Measurements from ENCODE around the gene AFDN. TPM values are rescaled to one million over a fixed set of nuclear protein-coding genes. Genes with fewer than 3 reads are reported as not detected.

The AFDN gene
- total RNA-seq, 2 experiments from 2014 or later: 12.5 to 13.9 TPM

- no peaks in the 10 kb centered on the region for H3K9me3 Mint-ChIP-seq
- H3K4me3 Mint-ChIP-seq: no peak overlapping the region
- CTCF ChIA-PET: no interaction called here
- no peak overlapping the region for H3K27ac Mint-ChIP-seq
- DNase-seq: no peak
- H3K27me3 Mint-ChIP-seq (ENCODE audit: low read depth): peaks cover 2% of the 10 kb centered on the region
- intact Hi-C loops (cut with micrococcal nuclease): no loop called here
- H3K4me1 Mint-ChIP-seq (ENCODE audit: low read depth): no peaks in the 10 kb centered on the region
- H3K36me3 Mint-ChIP-seq (ENCODE audit: low read depth): no peaks in the 10 kb centered on the region
Measured at GRCh38 chr6:167981916-167982462, 155.3 kb downstream of the AFDN start.

- CTCF ChIA-PET: no interaction called here
Measured at GRCh38 chr6:167984144-167984719, 157.5 kb downstream of the AFDN start.

DNA sequence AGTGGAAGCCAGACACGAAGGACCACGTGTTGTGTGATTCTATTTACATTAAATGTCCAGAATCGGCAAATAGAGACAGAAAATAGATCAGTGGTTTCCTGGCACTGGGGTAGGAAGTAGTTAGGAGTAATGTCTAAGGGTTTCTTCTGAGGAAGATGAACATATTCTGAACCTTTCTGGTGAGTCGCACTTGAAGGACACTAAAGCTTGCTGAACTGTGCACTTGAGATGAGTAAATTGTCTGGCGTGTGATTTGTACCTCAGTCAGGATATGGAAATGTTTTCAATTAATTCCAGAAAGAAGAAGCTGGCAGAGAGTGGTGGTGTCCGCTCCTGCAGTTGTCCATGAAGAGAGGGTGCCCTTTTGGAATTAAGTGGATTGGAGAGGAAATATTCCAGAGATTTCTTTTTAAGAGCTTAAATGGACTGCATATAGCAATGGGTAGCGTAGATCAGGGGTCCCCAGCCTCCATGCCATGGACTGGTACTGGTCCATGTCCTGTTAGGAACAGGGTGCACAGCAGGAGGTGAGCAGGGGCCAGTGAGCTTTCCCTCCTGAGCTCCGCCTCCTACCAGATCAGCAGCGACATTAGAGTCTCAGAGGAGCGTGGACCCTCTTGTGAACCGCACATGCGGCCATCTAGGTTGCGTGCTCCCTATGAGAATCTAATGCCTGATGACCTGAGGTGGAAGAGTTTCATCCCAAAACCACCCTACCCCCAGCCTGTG lies 158.3 kb downstream of the AFDN start:
- H3K9me3 Mint-ChIP-seq: no peaks in the 10 kb centered on the region
- intact Hi-C loops (cut with micrococcal nuclease): no loop called here
- no peak overlapping the region for H3K4me3 Mint-ChIP-seq
- CTCF ChIA-PET: no interaction called here
- no peak for DNase-seq
- no peak overlapping the region for H3K27ac Mint-ChIP-seq
- no peaks in the 10 kb centered on the region for H3K4me1 Mint-ChIP-seq (ENCODE audit: low read depth)
- H3K36me3 Mint-ChIP-seq (ENCODE audit: low read depth): no peaks in the 10 kb centered on the region
- no peaks in the 10 kb centered on the region for H3K27me3 Mint-ChIP-seq (ENCODE audit: low read depth)

More at GRCh38 chr6:167984144-167984719, 157.5 kb downstream of the AFDN start:
- Mint-ChIP-seq H3K9me3 (no peaks in the 10 kb centered on the region), H3K27ac (no peak overlapping the region), H3K36me3 (ENCODE audit: low read depth) (no peaks in the 10 kb centered on the region), H3K4me1 (ENCODE audit: low read depth) (no peaks in the 10 kb centered on the region), H3K27me3 (ENCODE audit: low read depth) (no peaks in the 10 kb centered on the region), H3K4me3 (no peak overlapping the region)
- no peak for DNase-seq
- intact Hi-C loops (cut with micrococcal nuclease): no loop called here

DNA sequence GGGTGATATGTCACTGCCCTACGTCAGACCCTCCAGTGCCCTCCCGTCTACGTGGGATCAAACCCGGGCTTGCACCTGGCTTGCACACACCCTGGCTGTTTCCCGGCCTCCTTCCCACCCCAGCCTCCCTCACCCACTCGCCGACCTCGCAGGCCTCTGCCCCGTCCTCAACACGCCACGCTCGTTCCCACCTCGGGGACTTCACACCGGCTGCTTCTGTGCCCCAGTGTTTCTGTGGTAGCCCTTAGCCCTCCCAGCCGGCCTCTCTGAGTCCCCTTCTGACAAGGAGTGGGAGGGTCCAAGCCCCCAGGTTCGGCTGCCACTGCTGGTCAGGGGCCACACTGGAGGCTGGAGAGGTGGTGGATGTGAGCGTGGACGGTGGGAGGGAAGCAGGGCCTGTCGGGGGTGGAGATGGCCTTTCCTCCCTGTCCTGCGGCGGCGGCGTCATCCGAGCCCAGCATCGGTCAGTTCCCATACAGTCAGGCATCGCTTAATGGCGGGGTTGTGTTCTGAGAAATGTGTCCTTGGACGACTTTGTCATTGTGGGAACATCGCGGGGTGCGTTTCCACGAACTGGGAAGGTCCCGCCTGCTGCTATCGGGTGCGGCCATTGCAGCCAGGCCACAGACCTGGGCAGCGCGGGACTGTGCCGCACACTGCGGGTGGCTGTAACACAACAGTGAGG lies 159.3 kb downstream of the AFDN start:
- intact Hi-C loops (cut with micrococcal nuclease): no loop called here
- H3K9me3 Mint-ChIP-seq: no peaks in the 10 kb centered on the region
- no peaks in the 10 kb centered on the region for H3K27me3 Mint-ChIP-seq (ENCODE audit: low read depth)
- CTCF ChIA-PET: no interaction called here
- no peak for DNase-seq
- no peaks in the 10 kb centered on the region for H3K36me3 Mint-ChIP-seq (ENCODE audit: low read depth)
- no peak overlapping the region for H3K4me3 Mint-ChIP-seq
- no peak overlapping the region for H3K27ac Mint-ChIP-seq
- no peaks in the 10 kb centered on the region for H3K4me1 Mint-ChIP-seq (ENCODE audit: low read depth)

- Mint-ChIP-seq H3K36me3 (ENCODE audit: low read depth) (no peaks in the 10 kb centered on the region), H3K27me3 (ENCODE audit: low read depth) (no peaks in the 10 kb centered on the region), H3K9me3 (no peaks in the 10 kb centered on the region), H3K4me3 (no peak overlapping the region), H3K4me1 (ENCODE audit: low read depth) (no peaks in the 10 kb centered on the region), H3K27ac (no peak overlapping the region)
- CTCF ChIA-PET: no interaction called here
- DNase-seq: no peak
- intact Hi-C loops (cut with micrococcal nuclease): no loop called here
Measured at GRCh38 chr6:167987396-167988153, 160.9 kb downstream of the AFDN start.

- intact Hi-C loops (cut with micrococcal nuclease): no loop called here
- no peaks in the 10 kb centered on the region for H3K36me3 Mint-ChIP-seq (ENCODE audit: low read depth)
- H3K4me1 Mint-ChIP-seq (ENCODE audit: low read depth): no peaks in the 10 kb centered on the region
- no peak overlapping the region for H3K27ac Mint-ChIP-seq
- H3K9me3 Mint-ChIP-seq: no peaks in the 10 kb centered on the region
- no peak for DNase-seq
- H3K4me3 Mint-ChIP-seq: no peak overlapping the region
- peaks cover 2% of the 10 kb centered on the region for H3K27me3 Mint-ChIP-seq (ENCODE audit: low read depth)
- CTCF ChIA-PET: no interaction called here
Measured at GRCh38 chr6:167988154-167988495, 161.4 kb downstream of the AFDN start.

- intact Hi-C loops (cut with micrococcal nuclease): no loop called here
- no peak for DNase-seq
- no peak overlapping the region for H3K4me3 Mint-ChIP-seq
- no peaks in the 10 kb centered on the region for H3K4me1 Mint-ChIP-seq (ENCODE audit: low read depth)
- H3K27ac Mint-ChIP-seq: no peak overlapping the region
- peaks cover 6% of the 10 kb centered on the region for H3K27me3 Mint-ChIP-seq (ENCODE audit: low read depth)
- H3K36me3 Mint-ChIP-seq (ENCODE audit: low read depth): no peaks in the 10 kb centered on the region
- CTCF ChIA-PET: no interaction called here
- no peaks in the 10 kb centered on the region for H3K9me3 Mint-ChIP-seq
Measured at GRCh38 chr6:167988945-167989841, 162.5 kb downstream of the AFDN start.

GRCh38 chr6:167990016-167990945 lies 163.6 kb downstream of the AFDN start:
- no peaks in the 10 kb centered on the region for H3K36me3 Mint-ChIP-seq (ENCODE audit: low read depth)
- no peaks in the 10 kb centered on the region for H3K4me1 Mint-ChIP-seq (ENCODE audit: low read depth)
- no peak for DNase-seq
- H3K9me3 Mint-ChIP-seq: no peaks in the 10 kb centered on the region
- H3K27ac Mint-ChIP-seq: no peak overlapping the region
- H3K27me3 Mint-ChIP-seq (ENCODE audit: low read depth): peaks cover 11% of the 10 kb centered on the region
- H3K4me3 Mint-ChIP-seq: no peak overlapping the region
- CTCF ChIA-PET: no interaction called here
- intact Hi-C loops (cut with micrococcal nuclease): no loop called here

DNA sequence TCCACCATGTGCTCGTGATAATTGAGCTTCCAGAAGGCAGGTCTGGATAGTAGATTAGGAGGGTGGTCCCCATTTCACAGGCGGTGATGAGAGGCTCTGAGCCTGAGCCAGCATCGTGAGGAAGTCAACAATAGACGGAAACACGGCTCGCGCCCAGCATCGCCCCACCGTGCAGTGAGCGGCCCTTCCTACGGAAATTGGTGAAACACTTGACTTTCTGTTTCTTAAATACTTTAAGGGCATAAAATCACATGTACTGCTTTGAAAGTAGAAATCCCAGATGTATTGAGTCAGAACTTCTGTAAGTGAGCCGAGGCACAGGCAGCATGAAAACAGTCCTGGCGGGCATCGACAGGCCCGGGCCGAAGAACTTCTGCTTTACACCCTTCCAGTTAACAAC lies 166.5 kb downstream of the AFDN start:
- no peak overlapping the region for H3K4me3 Mint-ChIP-seq
- no peak for DNase-seq
- no peaks in the 10 kb centered on the region for H3K36me3 Mint-ChIP-seq (ENCODE audit: low read depth)
- intact Hi-C loops (cut with micrococcal nuclease): no loop called here
- no peaks in the 10 kb centered on the region for H3K9me3 Mint-ChIP-seq
- H3K27me3 Mint-ChIP-seq (ENCODE audit: low read depth): peaks cover 16% of the 10 kb centered on the region
- H3K4me1 Mint-ChIP-seq (ENCODE audit: low read depth): peaks cover 2% of the 10 kb centered on the region
- CTCF ChIA-PET: no interaction called here
- H3K27ac Mint-ChIP-seq: no peak overlapping the region

DNA sequence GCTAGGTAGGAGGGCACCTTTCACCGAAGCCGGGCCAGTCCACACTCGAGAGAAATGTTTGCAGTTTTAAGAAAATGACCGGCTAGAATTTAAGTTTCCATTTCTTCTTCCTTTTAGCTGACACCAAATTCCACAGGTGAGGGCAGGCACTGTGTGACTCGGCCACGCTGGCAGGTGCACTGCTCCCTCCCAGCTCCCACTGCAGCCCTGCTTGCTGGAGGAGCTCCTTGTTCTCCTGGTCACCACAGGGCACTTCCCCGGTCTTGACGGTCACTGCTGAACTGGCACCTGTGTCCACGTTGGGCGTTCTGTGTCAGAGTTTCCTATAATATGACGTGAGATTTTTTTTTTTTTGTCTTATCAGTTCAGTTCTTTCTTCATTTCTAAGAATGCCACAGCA lies 167.1 kb downstream of the AFDN start:
- CTCF ChIA-PET: no interaction called here
- Mint-ChIP-seq H3K9me3 (no peaks in the 10 kb centered on the region), H3K27me3 (ENCODE audit: low read depth) (peaks cover 16% of the 10 kb centered on the region), H3K27ac (no peak overlapping the region), H3K36me3 (ENCODE audit: low read depth) (no peaks in the 10 kb centered on the region), H3K4me3 (no peak overlapping the region), H3K4me1 (ENCODE audit: low read depth) (peaks cover 2% of the 10 kb centered on the region)
- DNase-seq: no peak
- intact Hi-C loops (cut with micrococcal nuclease): no loop called here

DNA sequence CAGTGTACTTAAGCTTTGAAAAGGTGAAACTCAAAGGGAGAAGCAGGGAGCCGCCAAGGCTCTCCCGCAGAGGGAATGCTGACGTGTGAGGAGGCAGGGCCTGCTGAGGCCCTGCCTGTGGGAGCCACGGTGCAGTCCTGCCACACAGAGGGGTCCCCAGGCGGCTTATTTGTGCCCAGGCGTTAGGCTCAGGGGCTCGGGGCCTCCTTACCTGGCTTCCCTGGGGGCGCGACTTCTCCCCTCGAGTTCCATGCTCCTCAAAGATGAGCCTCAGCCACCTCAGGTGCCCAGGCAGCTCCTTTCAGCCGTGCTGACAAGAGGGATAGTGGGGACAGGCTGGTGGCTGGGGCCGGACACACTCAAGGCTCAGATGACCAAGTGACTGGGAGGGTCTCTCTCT lies 168.6 kb downstream of the AFDN start:
- no peak for DNase-seq
- H3K27ac Mint-ChIP-seq: no peak overlapping the region

More for the DNA sequence above, 168.6 kb downstream of the AFDN start:
- no peaks in the 10 kb centered on the region for H3K9me3 Mint-ChIP-seq
- H3K36me3 Mint-ChIP-seq (ENCODE audit: low read depth): no peaks in the 10 kb centered on the region
- CTCF ChIA-PET: no interaction called here
- intact Hi-C loops (cut with micrococcal nuclease): no loop called here
- H3K4me1 Mint-ChIP-seq (ENCODE audit: low read depth): peaks cover 2% of the 10 kb centered on the region
- H3K4me3 Mint-ChIP-seq: no peak overlapping the region
- peaks cover 16% of the 10 kb centered on the region for H3K27me3 Mint-ChIP-seq (ENCODE audit: low read depth)

All from activated naive CD4-positive, alpha-beta T cell treated with anti-CD3 and anti-CD28 coated beads for 36 hours (primary cell).